ENCODE measurements around the gene DGKG.

Gene DGKG

GRCh38 chr3:186361762-186362536, at the start of gene DGKG:
DGKG (minus strand) TSS chr3:186362234; CDS start chr3:186320459, 41,775 bp downstream.
- TF ChIP-seq EZH2 (IDR thresholded peaks at IDR 0.05): peak; percentile 26
- TF ChIP-seq FOXP2 (optimal IDR thresholded peaks at IDR 0.05; ENCODE audit: control extremely low read depth, extremely low read length, insufficient read depth): no peak
- no peak for TF ChIP-seq POLR2AphosphoS5 (IDR thresholded peaks at IDR 0.05; ENCODE audit: borderline replicate concordance, low read depth, low read length)
- H3K9me3 ChIP-seq (ENCODE audit: low read depth, low read length): no peaks in the 10 kb centered on the region
- H3K36me3 ChIP-seq (ENCODE audit: insufficient read depth, low read length): no peaks in the 10 kb centered on the region
- DNase-seq (ENCODE audit: low read depth, low spot score): no peak
- no peak within 1 kb of the TSS for H3K9ac ChIP-seq (ENCODE audit: insufficient read length)
- no peak within 1 kb of the TSS for H3K27ac ChIP-seq
- peak within 1 kb of the TSS; percentile 60 for H3K4me3 ChIP-seq

GRCh38 chr3:186411089-186411488, 49.1 kb upstream of the DGKG start:
- no peak overlapping the region for H3K27ac ChIP-seq
- H3K4me3 ChIP-seq: no peak overlapping the region
- H3K36me3 ChIP-seq (ENCODE audit: insufficient read depth, low read length): no peaks in the 10 kb centered on the region
- H3K9me3 ChIP-seq (ENCODE audit: low read depth, low read length): no peaks in the 10 kb centered on the region
- TF ChIP-seq FOXP2 (optimal IDR thresholded peaks at IDR 0.05; ENCODE audit: control extremely low read depth, extremely low read length, insufficient read depth): no peak
- TF ChIP-seq EZH2 (IDR thresholded peaks at IDR 0.05): no peak
- no peak for TF ChIP-seq POLR2AphosphoS5 (IDR thresholded peaks at IDR 0.05; ENCODE audit: borderline replicate concordance, low read depth, low read length)
- no peak for DNase-seq (ENCODE audit: low read depth, low spot score)
- H3K9ac ChIP-seq (ENCODE audit: insufficient read length): no peak overlapping the region

GRCh38 chr3:186406669-186407635, 44.9 kb upstream of the DGKG start:
- Histone ChIP-seq H3K4me3 (no peak overlapping the region), H3K9ac (ENCODE audit: insufficient read length) (no peak overlapping the region), H3K9me3 (ENCODE audit: low read depth, low read length) (no peaks in the 10 kb centered on the region), H3K36me3 (ENCODE audit: insufficient read depth, low read length) (no peaks in the 10 kb centered on the region), H3K27ac (no peak overlapping the region)
- no peak for DNase-seq (ENCODE audit: low read depth, low spot score)
- TF ChIP-seq POLR2AphosphoS5 (IDR thresholded peaks at IDR 0.05; ENCODE audit: borderline replicate concordance, low read depth, low read length) (no peak), EZH2 (IDR thresholded peaks at IDR 0.05) (no peak), FOXP2 (optimal IDR thresholded peaks at IDR 0.05; ENCODE audit: control extremely low read depth, extremely low read length, insufficient read depth) (no peak)

DNA sequence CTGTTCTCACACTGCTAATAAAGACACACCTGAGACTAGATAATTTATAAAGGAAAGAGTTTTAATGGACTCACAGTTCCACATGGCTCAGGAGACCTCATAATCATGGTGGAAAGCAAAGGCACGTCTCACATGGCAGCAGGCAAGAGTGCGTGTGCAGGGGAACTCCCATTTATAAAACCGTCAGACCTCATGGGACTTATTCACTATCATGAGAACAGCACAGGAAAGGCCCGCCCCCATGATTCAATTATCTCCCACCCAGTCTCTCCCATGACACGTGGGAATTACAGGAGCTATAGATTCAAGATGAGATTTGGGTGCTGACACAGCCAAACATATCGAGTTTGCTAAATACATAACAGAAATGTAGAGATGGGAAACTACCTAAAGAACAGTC, 39.5 kb upstream of the DGKG start:
- H3K9me3 ChIP-seq (ENCODE audit: low read depth, low read length): no peaks in the 10 kb centered on the region
- TF ChIP-seq FOXP2 (optimal IDR thresholded peaks at IDR 0.05; ENCODE audit: control extremely low read depth, extremely low read length, insufficient read depth): no peak
- no peak for TF ChIP-seq POLR2AphosphoS5 (IDR thresholded peaks at IDR 0.05; ENCODE audit: borderline replicate concordance, low read depth, low read length)
- no peak for TF ChIP-seq EZH2 (IDR thresholded peaks at IDR 0.05)
- no peak for DNase-seq (ENCODE audit: low read depth, low spot score)
- no peak overlapping the region for H3K9ac ChIP-seq (ENCODE audit: insufficient read length)
- no peaks in the 10 kb centered on the region for H3K36me3 ChIP-seq (ENCODE audit: insufficient read depth, low read length)
- no peak overlapping the region for H3K4me3 ChIP-seq
- no peak overlapping the region for H3K27ac ChIP-seq

DNA sequence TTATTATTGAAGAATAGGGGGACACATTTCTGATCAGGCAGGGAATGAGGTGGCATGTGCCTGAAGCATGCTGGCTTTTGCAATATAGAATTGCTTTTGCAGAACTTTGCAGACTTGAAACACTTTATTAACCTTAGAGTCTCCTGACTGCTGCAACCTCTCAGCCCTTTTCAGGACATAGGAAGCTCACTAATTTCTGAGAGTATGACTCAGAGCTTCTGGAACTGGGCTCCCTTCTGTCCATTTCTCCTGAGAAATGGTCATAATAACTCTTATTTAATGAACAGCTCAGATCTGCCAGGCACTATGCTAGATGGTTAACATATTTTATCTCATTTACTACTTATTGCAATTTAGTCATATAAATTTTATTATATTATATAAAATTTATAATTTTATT, 38.6 kb upstream of the DGKG start:
- Histone ChIP-seq H3K9ac (ENCODE audit: insufficient read length) (no peak overlapping the region), H3K4me3 (no peak overlapping the region), H3K27ac (no peak overlapping the region), H3K9me3 (ENCODE audit: low read depth, low read length) (no peaks in the 10 kb centered on the region), H3K36me3 (ENCODE audit: insufficient read depth, low read length) (no peaks in the 10 kb centered on the region)
- DNase-seq (ENCODE audit: low read depth, low spot score): no peak
- TF ChIP-seq EZH2 (IDR thresholded peaks at IDR 0.05) (no peak), FOXP2 (optimal IDR thresholded peaks at IDR 0.05; ENCODE audit: control extremely low read depth, extremely low read length, insufficient read depth) (no peak), POLR2AphosphoS5 (IDR thresholded peaks at IDR 0.05; ENCODE audit: borderline replicate concordance, low read depth, low read length) (no peak)

DNA sequence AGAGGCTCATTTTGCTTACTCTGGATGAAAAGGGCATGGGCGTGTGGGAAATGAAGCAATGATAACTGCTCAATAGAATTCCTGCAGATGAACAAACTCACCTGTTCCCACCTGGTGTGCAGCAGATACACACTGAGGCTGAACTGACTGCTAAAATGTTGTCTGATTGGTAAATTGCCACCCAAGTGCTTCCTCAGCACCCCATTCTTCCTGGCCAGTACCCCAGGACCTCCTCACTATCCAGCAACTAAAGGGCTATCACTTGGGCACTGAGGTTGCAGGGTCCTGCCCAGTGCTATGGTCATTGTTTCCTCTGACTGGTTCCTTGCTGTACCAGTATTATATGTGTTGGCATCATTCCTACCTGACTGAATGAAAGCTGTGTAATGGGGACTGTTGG, 38.0 kb upstream of the DGKG start:
- Histone ChIP-seq H3K9me3 (ENCODE audit: low read depth, low read length) (no peaks in the 10 kb centered on the region), H3K9ac (ENCODE audit: insufficient read length) (no peak overlapping the region), H3K4me3 (no peak overlapping the region), H3K36me3 (ENCODE audit: insufficient read depth, low read length) (no peaks in the 10 kb centered on the region), H3K27ac (no peak overlapping the region)
- TF ChIP-seq POLR2AphosphoS5 (IDR thresholded peaks at IDR 0.05; ENCODE audit: borderline replicate concordance, low read depth, low read length) (no peak), EZH2 (IDR thresholded peaks at IDR 0.05) (no peak), FOXP2 (optimal IDR thresholded peaks at IDR 0.05; ENCODE audit: control extremely low read depth, extremely low read length, insufficient read depth) (no peak)
- no peak for DNase-seq (ENCODE audit: low read depth, low spot score)

GRCh38 chr3:186394566-186395217, 32.7 kb upstream of the DGKG start:
- Histone ChIP-seq H3K9me3 (ENCODE audit: low read depth, low read length) (no peaks in the 10 kb centered on the region), H3K27ac (no peak overlapping the region), H3K4me3 (no peak overlapping the region), H3K36me3 (ENCODE audit: insufficient read depth, low read length) (no peaks in the 10 kb centered on the region), H3K9ac (ENCODE audit: insufficient read length) (no peak overlapping the region)
- TF ChIP-seq POLR2AphosphoS5 (IDR thresholded peaks at IDR 0.05; ENCODE audit: borderline replicate concordance, low read depth, low read length) (no peak), EZH2 (IDR thresholded peaks at IDR 0.05) (no peak), FOXP2 (optimal IDR thresholded peaks at IDR 0.05; ENCODE audit: control extremely low read depth, extremely low read length, insufficient read depth) (no peak)
- no peak for DNase-seq (ENCODE audit: low read depth, low spot score)

All from SK-N-MC (cell line).